Gastroesophageal sphincter (tissue), 4 donors: Measurements from ENCODE around the gene ECM2. TPM values are rescaled to one million over a fixed set of nuclear protein-coding genes. Genes with fewer than 3 reads are reported as not detected.

ENCODE experiments used
- ATAC-seq: fragments of 150-250 bp; one replicate; pipeline ENCODE4 v1.9.1; 2016; ENCODE audit warnings: mild to moderate bottlenecking, moderate library complexity
- H3K27ac ChIP-seq, 4 donors: fragments of 200-600 bp; sonication (generic) in 3 of 4; 1 replicate in 3 of 4; 2 replicates in 1 of 4; pipeline ENCODE4 v1.5.1; 2016 to 2019
- H3K27me3 ChIP-seq: fragments of 200-600 bp; sonication (generic); one replicate; pipeline ENCODE4 v1.5.1; 2019
- H3K36me3 ChIP-seq, 2 donors: fragments of 200-600 bp; sonication (generic); one replicate each; pipeline ENCODE4 v1.5.1; 2019; ENCODE audit warnings: control low read depth in 1 of 2
- H3K4me1 ChIP-seq, 3 donors: fragments of 200-600 bp; sonication (generic); 1 replicate in 2 of 3; 2 replicates in 1 of 3; pipeline ENCODE4 v1.5.1; 2016 to 2019; ENCODE audit warnings: control low read depth in 2 of 3
- H3K4me3 ChIP-seq, 2 donors: fragments of 200-600 bp; sonication (generic); one replicate each; pipeline ENCODE4 v1.5.1; 2019; ENCODE audit warnings: mild to moderate bottlenecking in 1 of 2, moderate library complexity in 1 of 2
- H3K9me3 ChIP-seq, 3 donors: fragments of 200-600 bp; sonication (generic); one replicate each; pipeline ENCODE4 v1.5.1; 2017 to 2019; ENCODE audit warnings: control low read depth in 2 of 3
- CTCF ChIP-seq, 4 experiments: fragments of 200-600 bp in 2 of 4; fragments of 450-650 bp in 2 of 4; sonication (generic) in 1 of 4; IDR thresholded peaks; one replicate each; pipeline ENCODE4 v1.5.1; 2017 to 2019; ENCODE audit warnings: antibody characterized with exemption in 4 of 4, mild to moderate bottlenecking in 2 of 4, moderate library complexity in 2 of 4
- EP300 ChIP-seq: sonication (generic); formaldehyde crosslinking; IDR thresholded peaks from one replicate; pipeline ENCODE4 v1.6.1; 2017; ENCODE audit warnings: antibody characterized with exemption, mild to moderate bottlenecking
- POLR2A ChIP-seq, 2 donors: fragments of 450-650 bp; IDR thresholded peaks; one replicate each; pipeline ENCODE4 v1.6.1; 2017; ENCODE audit warnings: antibody characterized with exemption in 2 of 2, mild to moderate bottlenecking in 2 of 2, moderate library complexity in 1 of 2
- POLR2AphosphoS5 ChIP-seq: sonication (generic); formaldehyde crosslinking; IDR thresholded peaks from one replicate; pipeline ENCODE4 v1.6.1; 2017; ENCODE audit warnings: antibody characterized with exemption
- WGBS, 2 donors: methylation state at CpG; one replicate each; pipeline ENCODE4 v1.1.5; 2018; ENCODE audit warnings: low coverage in 1 of 2; 5-methylcytosine and 5-hydroxymethylcytosine counted together
- total RNA-seq, 4 donors: library from RNA; depleted of rRNA; stranded (reverse); fragments of >200 nt; gene quantifications; one replicate each; pipeline ENCODE4 v1.1.0, GENCODE V29; 2016

The ECM2 gene
- total RNA-seq, 4 donors from 2014 or later: 8.2 to 20.1 (median 14.2) TPM

GRCh38 chr9:92493749-92494387 is 41.9 kb downstream of the ECM2 start:
- Histone ChIP-seq H3K4me1 (peaks cover 4 to 65% (median 8%) of the 10 kb centered on the region in 3 donors), H3K4me3 (no peak overlapping the region), H3K36me3 (no peaks in the 10 kb centered on the region), H3K27ac (no peak overlapping the region), H3K27me3 (no peaks in the 10 kb centered on the region), H3K9me3 (no peaks in the 10 kb centered on the region)
- WGBS, 2 donors: 61 to 78% methylated on average over 5 to 9 of the region's 9 CpGs
- TF ChIP-seq POLR2A (IDR thresholded peaks at IDR 0.05): no peak
- no peak for TF ChIP-seq POLR2AphosphoS5
- TF ChIP-seq CTCF (IDR thresholded peaks at IDR 0.05): no peak
- TF ChIP-seq EP300: no peak
- ATAC-seq: no peak

GRCh38 chr9:92492781-92493401 is 42.9 kb downstream of the ECM2 start:
- TF ChIP-seq EP300 (no peak), CTCF (IDR thresholded peaks at IDR 0.05) (no peak), POLR2AphosphoS5 (no peak), POLR2A (IDR thresholded peaks at IDR 0.05) (no peak)
- H3K4me3 ChIP-seq: no peak overlapping the region
- H3K36me3 ChIP-seq: no peaks in the 10 kb centered on the region
- no peaks in the 10 kb centered on the region for H3K27me3 ChIP-seq
- no peaks in the 10 kb centered on the region for H3K9me3 ChIP-seq
- H3K4me1 ChIP-seq: peaks cover 4 to 67% (median 8%) of the 10 kb centered on the region in 3 donors
- no CpG with 5 or more reads among the region's 3 CpGs for WGBS, 2 donors
- H3K27ac ChIP-seq: peak overlapping the region; percentile 29 to 66 (median 50)
- ATAC-seq: no peak

- Histone ChIP-seq H3K36me3 (no peaks in the 10 kb centered on the region), H3K9me3 (no peaks in the 10 kb centered on the region), H3K27me3 (no peaks in the 10 kb centered on the region), H3K27ac (peak overlapping the region; percentile 57 to 71 (median 66)), H3K4me3 (no peak overlapping the region), H3K4me1 (peaks cover 6 to 71% (median 8%) of the 10 kb centered on the region in 3 donors)
- TF ChIP-seq EP300: no peak
- no peak for TF ChIP-seq POLR2AphosphoS5
- no peak for TF ChIP-seq POLR2A (IDR thresholded peaks at IDR 0.05)
- 21 to 23% methylated on average over 4 of the region's 4 CpGs for WGBS, 2 donors
- no peak for ATAC-seq
Measured at GRCh38 chr9:92488681-92489550, 46.9 kb downstream of the ECM2 start.

GRCh38 chr9:92486371-92486770 is 49.4 kb downstream of the ECM2 start:
- no peaks in the 10 kb centered on the region for H3K27me3 ChIP-seq
- no peaks in the 10 kb centered on the region for H3K9me3 ChIP-seq
- H3K4me1 ChIP-seq: peaks cover 0 to 74% (median 10%) of the 10 kb centered on the region in 3 donors
- no peaks in the 10 kb centered on the region for H3K36me3 ChIP-seq
- WGBS, 2 donors: 85% methylated on average over 2 to 3 of the region's 3 CpGs
- ATAC-seq: no peak
- no peak overlapping the region for H3K27ac ChIP-seq
- no peak overlapping the region for H3K4me3 ChIP-seq
- TF ChIP-seq POLR2AphosphoS5: no peak

GRCh38 chr9:92484563-92484962 is 51.2 kb downstream of the ECM2 start:
- Histone ChIP-seq H3K27ac (peak overlapping the region in 3 of 4 donors; percentile 34 to 63 (median 60)), H3K4me1 (peaks cover 10 to 81% (median 11%) of the 10 kb centered on the region in 3 donors), H3K4me3 (no peak overlapping the region), H3K36me3 (no peaks in the 10 kb centered on the region), H3K27me3 (no peaks in the 10 kb centered on the region), H3K9me3 (no peaks in the 10 kb centered on the region)
- TF ChIP-seq POLR2AphosphoS5 (no peak), CTCF (IDR thresholded peaks at IDR 0.05) (no peak), EP300 (no peak), POLR2A (IDR thresholded peaks at IDR 0.05) (no peak)
- WGBS, 2 donors: 56 to 71% methylated on average over 3 of the region's 3 CpGs
- ATAC-seq: no peak
